ENCODE data around the gene CRBN. TPM values are rescaled to one million over a fixed set of nuclear protein-coding genes. Genes with fewer than 3 reads are reported as not detected.

Gene CRBN
- total RNA-seq, 3 donors from 2014 or later = 111 to 197 (median 143) TPM

- Histone ChIP-seq H3K9me3 (no peaks in the 10 kb centered on the region), H3K4me1 (no peaks in the 10 kb centered on the region), H3K27ac (no peak overlapping the region), H3K27me3 (no peaks in the 10 kb centered on the region), H3K4me3 (no peak overlapping the region), H3K36me3 (peaks cover 4% of the 10 kb centered on the region)
- no peak for DNase-seq (ENCODE audit: low spot score in 2 of 2)
- TF ChIP-seq, protein P1, sequence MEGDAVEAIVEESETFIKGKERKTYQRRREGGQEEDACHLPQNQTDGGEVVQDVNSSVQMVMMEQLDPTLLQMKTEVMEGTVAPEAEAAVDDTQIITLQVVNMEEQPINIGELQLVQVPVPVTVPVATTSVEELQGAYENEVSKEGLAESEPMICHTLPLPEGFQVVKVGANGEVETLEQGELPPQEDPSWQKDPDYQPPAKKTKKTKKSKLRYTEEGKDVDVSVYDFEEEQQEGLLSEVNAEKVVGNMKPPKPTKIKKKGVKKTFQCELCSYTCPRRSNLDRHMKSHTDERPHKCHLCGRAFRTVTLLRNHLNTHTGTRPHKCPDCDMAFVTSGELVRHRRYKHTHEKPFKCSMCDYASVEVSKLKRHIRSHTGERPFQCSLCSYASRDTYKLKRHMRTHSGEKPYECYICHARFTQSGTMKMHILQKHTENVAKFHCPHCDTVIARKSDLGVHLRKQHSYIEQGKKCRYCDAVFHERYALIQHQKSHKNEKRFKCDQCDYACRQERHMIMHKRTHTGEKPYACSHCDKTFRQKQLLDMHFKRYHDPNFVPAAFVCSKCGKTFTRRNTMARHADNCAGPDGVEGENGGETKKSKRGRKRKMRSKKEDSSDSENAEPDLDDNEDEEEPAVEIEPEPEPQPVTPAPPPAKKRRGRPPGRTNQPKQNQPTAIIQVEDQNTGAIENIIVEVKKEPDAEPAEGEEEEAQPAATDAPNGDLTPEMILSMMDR (IDR thresholded peaks at IDR 0.05) = no peak
- no peak for TF ChIP-seq POLR2AphosphoS5 (IDR thresholded peaks at IDR 0.05)
- no peak for TF ChIP-seq POLR2A (IDR thresholded peaks at IDR 0.05)
- intact Hi-C loops (cut with DNase I; ENCODE audit: low total_unique reads) = no loop called here
These were observed 37.6 kb downstream of the CRBN start for GRCh38 chr3:3141939-3142338.

DNA sequence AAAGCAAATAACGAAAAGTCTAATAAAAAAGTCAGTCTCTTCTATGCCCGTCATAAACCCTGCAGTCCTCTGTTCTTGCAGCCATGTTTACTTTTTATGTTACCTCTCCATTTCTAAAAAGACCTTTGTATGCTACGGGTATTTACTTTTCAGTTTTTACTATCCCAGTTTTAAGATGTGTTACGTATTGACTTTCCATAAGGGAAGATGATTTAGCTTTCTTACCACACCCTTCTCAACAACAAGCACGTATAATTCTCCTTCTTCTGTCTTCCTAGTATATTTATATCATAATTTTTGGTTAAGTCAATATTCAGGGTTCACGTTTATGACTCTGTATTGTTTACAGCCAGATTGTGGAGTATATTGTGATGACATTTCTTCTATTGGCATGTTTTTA is 42.0 kb downstream of the CRBN start:
- Histone ChIP-seq H3K4me1 (no peaks in the 10 kb centered on the region), H3K27ac (no peak overlapping the region), H3K36me3 (no peaks in the 10 kb centered on the region), H3K27me3 (no peaks in the 10 kb centered on the region), H3K4me3 (no peak overlapping the region), H3K9me3 (no peaks in the 10 kb centered on the region)
- DNase-seq (ENCODE audit: low spot score in 2 of 2) = no peak
- TF ChIP-seq POLR2AphosphoS5 (IDR thresholded peaks at IDR 0.05) = no peak
- TF ChIP-seq POLR2A (IDR thresholded peaks at IDR 0.05) = no peak
- TF ChIP-seq, protein P1 (IDR thresholded peaks at IDR 0.05) = no peak
- intact Hi-C loops (cut with DNase I; ENCODE audit: low total_unique reads) = no loop called here

DNA sequence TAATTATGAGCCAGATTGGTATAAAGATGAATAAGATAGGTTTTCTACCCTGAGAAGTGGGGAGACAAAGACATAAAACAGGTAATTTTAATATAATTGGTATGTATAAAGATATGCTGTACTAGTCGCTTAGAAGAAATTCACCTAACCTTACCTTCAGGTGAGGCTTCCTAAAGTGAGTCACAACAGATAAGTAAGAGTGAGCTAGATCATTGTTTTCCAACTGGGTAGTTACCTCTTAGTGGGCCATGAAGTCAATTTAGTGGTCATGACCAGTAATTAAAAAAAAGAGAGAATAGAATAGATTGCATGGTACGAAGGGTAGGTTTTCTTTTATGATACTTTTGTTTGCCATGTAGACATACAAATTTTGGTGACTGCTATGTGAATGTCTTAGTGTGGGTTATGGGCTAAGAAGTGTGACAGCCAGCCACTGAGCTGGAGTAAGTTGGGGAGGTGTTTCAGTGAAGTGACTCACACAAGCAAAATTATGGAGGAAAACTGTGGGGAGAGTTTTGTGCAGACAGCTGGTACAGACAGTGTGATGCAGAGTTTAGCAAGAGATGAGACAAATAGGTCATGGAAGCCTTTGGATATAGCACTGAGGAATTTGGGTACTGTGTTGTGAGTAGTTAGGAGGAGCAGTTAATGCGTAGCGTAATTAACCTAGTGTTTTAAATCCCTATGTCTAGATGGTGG is 44.6 kb downstream of the CRBN start:
- intact Hi-C loops (cut with DNase I; ENCODE audit: low total_unique reads) = no loop called here

GRCh38 chr3:3133500-3133899 is 46.0 kb downstream of the CRBN start:
- Histone ChIP-seq H3K36me3 (no peaks in the 10 kb centered on the region), H3K4me3 (no peak overlapping the region), H3K9me3 (no peaks in the 10 kb centered on the region), H3K27me3 (no peaks in the 10 kb centered on the region), H3K4me1 (no peaks in the 10 kb centered on the region), H3K27ac (no peak overlapping the region)
- intact Hi-C loops (cut with DNase I; ENCODE audit: low total_unique reads) = no loop called here
- DNase-seq (ENCODE audit: low spot score in 2 of 2) = no peak
- no peak for TF ChIP-seq POLR2A (IDR thresholded peaks at IDR 0.05)
- TF ChIP-seq, protein P1 (IDR thresholded peaks at IDR 0.05) = no peak
- TF ChIP-seq POLR2AphosphoS5 (IDR thresholded peaks at IDR 0.05) = no peak

More for the DNA sequence above, 44.6 kb downstream of the CRBN start:
- TF ChIP-seq POLR2A (IDR thresholded peaks at IDR 0.05) (no peak), POLR2AphosphoS5 (IDR thresholded peaks at IDR 0.05) (no peak)
- TF ChIP-seq, protein P1 (IDR thresholded peaks at IDR 0.05) = no peak
- H3K27me3 ChIP-seq = no peaks in the 10 kb centered on the region
- H3K27ac ChIP-seq = no peak overlapping the region
- H3K9me3 ChIP-seq = no peaks in the 10 kb centered on the region
- no peak overlapping the region for H3K4me3 ChIP-seq
- no peaks in the 10 kb centered on the region for H3K4me1 ChIP-seq
- no peaks in the 10 kb centered on the region for H3K36me3 ChIP-seq
- no peak for DNase-seq (ENCODE audit: low spot score in 2 of 2)

DNA sequence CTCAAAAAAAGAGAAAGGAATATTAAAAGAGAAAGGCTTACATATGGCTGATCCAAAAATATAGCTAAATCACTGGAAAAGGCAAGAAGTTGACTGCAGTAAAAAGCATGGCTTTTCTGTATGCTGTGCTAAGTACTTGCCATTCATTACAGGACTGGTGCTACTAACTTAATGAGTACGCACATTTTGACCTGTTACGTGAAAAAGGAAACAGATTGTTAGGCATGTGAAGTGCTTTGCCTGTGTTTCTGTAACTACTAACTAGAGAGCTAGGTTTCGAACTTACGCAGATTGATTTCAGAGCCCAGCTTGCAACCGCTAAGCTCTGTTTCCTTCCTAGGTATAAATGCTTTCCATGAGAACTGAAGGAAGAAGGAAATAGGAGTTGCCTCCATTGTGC is 49.9 kb downstream of the CRBN start:
- Histone ChIP-seq H3K27ac (no peak overlapping the region), H3K9me3 (no peaks in the 10 kb centered on the region), H3K4me3 (no peak overlapping the region), H3K4me1 (peaks cover 2 to 7% of the 10 kb centered on the region in 2 donors), H3K27me3 (no peaks in the 10 kb centered on the region), H3K36me3 (no peaks in the 10 kb centered on the region)
- no peak for DNase-seq (ENCODE audit: low spot score in 2 of 2)
- TF ChIP-seq, protein P1 (IDR thresholded peaks at IDR 0.05) = no peak
- no peak for TF ChIP-seq POLR2AphosphoS5 (IDR thresholded peaks at IDR 0.05)
- TF ChIP-seq POLR2A (IDR thresholded peaks at IDR 0.05) = no peak
- intact Hi-C loops (cut with DNase I; ENCODE audit: low total_unique reads) = no loop called here

Data from breast epithelium (tissue), 4 donors.